NK-92 (cell line): ENCODE data around the gene CEACAM19.
"Not testable (repeated sequence)": the region's sequence is repeated elsewhere in the genome, so short reads cannot be mapped to it uniquely, and the experiment has no call there.

ENCODE experiments used
- DNase-seq: peaks from one replicate; lab custom pipeline; 2025; ENCODE audit not compliant: unreplicated experiment; lab: John Stamatoyannopoulos, UW

The CEACAM19 gene

DNA sequence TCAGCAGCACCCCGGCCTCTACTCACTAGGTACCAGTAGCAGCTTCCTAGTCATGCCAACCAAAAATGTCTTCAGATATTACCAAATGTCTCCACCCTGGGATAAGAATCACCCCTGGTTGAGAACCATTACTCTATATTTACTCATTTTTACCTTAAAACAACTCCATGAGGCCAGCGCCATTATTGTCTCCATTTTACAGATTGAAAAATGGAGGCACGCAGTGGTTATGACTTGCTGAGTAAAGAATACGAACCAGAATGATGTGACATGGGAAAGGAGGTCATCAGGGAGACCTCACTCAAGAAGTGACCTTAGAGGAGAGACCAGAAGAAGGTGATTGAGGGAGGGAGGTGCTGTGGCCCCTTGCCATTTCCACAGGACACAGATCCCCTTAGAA, 2.2 kb downstream of the CEACAM19 start:
- no peak for DNase-seq

DNA sequence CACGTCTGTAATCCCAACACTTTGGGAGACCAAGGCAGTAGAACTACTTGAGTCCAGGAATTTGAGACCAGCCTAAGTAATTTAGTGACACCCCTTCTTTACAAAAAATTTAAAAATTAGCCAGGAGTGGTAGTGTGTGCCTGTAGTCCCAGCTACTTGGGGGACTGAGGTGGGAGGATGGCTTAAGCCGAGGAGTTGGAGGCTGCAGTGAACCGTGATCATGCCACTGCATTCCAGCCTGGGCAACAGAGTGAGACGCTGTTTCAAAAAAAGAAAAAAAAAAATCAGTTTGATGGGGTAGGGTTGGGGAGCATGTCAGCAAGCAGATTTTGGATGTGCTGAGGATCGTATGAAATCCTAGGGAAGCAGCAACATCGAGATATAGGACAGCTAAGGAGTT, 4.2 kb downstream of the CEACAM19 start:
- DNase-seq: no peak

- no peak for DNase-seq
These were observed 5.9 kb downstream of the CEACAM19 start for GRCh38 chr19:44677019-44677811.

- no peak for DNase-seq
These were observed 9.3 kb downstream of the CEACAM19 start for GRCh38 chr19:44680536-44680935.

DNA sequence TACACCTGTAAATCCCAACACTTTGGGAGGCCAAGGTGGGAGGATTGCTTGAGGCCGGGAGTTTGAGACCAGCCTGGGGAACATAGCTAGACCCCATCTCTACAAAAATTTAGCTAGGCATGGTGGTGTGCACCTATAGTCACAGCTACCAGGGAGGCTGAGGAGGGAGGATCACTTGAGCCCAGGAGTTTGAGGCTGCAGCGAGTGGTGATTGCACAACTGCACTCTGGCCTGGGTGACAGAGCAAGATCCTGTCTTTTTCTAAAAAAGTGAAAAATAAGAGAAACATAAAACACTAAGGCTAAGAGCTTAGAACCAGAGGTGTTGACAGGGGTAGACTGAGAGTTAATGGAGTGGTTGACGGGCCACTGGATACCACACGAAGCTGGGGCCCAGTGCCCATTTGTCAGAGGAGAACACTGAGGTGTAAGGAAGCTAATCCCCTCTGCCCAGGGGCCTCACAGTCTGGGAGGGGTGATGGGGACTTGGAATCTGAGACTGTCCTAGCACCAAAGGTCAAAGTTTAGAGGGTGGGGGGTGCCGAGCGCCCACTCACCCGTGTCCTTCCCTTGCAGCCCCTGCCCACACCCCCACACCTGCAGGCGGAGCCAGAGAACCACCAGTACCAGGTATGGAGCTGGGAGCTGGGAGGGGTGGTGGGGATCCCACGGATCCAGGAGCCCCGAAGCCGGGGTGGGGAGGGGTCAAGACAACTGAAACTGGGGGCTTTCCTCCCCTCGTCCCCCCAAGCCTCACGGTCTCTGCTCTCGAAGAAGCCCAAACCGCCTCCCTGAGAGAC, 10.9 kb downstream of the CEACAM19 start:
- no peak for DNase-seq

DNA sequence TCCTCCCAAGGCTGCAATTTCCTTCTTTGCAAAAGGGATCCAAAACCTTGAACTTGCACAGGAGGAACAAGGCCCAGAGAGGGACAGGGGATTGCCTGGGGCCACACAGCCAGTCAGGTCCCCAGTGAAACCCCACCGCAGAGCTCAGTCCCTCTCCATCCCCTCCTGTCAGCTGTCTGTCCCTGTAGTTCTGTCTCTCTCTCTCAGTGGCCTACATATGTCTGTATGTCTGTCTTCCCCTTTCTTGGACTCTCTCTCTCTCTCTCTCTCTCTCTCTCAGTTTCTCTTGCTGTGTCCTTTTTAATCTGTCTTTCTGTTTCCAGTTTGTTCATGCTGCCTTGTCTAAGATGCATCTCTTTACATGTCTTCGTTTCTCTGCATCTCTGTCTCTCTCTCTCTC, 11.5 kb downstream of the CEACAM19 start:
- DNase-seq: no peak

GRCh38 chr19:44683434-44684210, 12.3 kb downstream of the CEACAM19 start:
- DNase-seq: no peak

GRCh38 chr19:44684396-44684795, 13.1 kb downstream of the CEACAM19 start:
- DNase-seq: not testable (repeated sequence)

DNA sequence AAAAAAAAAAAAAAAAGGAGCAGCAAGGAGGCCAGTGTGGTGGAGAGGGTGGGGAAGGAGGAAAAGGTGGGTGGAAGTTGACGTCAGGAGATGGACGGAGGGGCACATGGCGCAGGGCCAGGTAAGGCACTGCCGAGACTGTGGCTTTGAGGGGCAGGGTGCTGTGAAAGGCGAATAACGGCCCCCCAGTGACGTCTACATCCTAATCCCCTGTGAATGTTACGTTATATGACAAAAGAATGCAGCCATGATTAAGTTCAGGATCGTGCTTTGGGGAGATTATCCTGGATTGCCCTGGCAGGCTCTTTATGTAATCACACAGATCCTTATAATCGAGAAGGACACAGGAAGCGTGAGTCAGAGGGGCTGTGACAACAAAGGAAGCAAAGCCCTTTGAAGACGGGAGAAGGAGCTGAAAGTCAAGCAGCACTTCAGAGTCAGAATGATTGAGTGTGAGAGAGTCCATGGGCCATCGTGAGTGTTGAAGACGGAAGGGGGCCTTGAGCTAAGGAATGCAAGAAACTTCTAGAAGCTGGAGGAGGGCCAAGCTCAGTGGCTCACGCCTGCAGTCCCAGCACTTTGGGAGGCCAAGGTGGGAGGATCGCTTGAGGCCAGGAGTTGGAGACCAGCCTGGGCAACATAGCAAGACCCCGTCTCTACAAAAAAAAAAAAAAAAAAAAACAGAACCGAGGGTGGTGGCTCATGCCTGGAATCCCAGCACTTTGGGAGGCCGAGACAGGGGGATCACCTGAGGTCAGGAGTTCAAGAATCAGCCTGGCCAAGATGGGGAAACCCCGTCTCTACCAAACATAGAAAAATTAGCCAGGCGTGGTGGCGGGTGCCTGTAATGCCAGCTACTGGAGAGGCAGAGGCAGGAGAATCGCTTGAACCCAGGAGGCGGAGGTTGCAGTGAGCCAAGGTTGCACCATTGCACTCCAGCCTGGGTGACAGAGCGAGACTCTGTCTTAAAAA, 13.9 kb downstream of the CEACAM19 start:
- no peak for DNase-seq

DNA sequence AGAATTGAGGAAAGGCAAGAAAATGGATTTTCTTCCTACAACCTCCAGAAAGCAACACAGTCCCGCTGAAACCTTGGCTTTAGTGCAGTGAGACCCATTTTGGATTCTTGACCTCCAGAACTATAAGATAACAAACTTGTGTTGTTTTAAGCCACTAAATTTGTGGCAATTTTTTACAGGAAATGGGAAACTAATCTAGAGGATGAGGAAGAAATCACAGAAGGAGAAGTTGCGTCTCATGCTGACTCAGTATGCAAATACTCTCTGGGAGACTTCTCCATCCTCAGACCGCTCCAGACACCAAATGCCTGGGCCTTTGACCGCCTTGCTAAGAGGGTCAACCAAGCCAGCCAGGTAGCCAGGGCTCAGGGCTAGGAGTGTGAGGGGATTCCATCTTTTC, 14.6 kb downstream of the CEACAM19 start:
- no peak for DNase-seq

- no peak for DNase-seq
These were observed 15.6 kb downstream of the CEACAM19 start for GRCh38 chr19:44686896-44687295.

DNA sequence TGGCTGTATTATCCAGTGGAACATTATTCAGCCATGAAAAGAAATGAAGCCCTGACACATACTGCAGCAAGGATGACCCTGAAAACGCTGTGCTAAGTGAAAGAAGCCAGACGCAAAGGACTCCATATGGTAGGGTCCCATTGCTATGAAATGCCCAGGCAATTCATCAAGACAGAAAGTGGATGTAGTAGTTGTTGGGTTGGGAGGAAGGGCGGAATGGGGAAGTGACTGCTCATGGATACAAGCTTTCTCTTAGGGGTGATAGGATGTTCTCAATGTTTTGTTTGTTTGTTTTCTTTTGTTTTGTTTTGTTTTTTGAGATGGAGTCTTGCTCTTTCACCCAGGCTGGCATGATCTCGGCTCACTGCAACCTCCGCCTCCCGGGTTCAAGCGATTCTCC, 16.6 kb downstream of the CEACAM19 start:
- no peak for DNase-seq

GRCh38 chr19:44689290-44690130, 18.2 kb downstream of the CEACAM19 start:
- no peak for DNase-seq

GRCh38 chr19:44690131-44690440, 18.8 kb downstream of the CEACAM19 start:
- DNase-seq: no peak

DNA sequence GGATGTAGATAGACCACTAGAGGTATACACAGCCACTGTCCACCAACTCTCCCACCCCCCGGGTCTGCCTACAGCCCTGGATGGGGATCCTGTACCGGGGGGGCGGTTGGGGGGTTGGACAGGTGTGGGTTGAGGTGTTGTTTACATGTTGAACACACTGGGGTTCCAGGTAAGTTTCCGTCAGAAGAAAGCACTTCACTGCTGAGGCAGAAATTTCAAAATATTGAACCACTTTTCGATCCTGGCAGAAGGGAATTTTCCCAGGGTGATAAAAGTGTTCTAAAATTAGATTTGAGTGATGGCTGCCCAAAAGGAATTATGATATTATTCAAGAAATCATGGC, 21.1 kb downstream of the CEACAM19 start:
- DNase-seq: no peak

GRCh38 chr19:44694184-44694579, 22.9 kb downstream of the CEACAM19 start:
- DNase-seq: no peak

- no peak for DNase-seq
These were observed 25.8 kb downstream of the CEACAM19 start for GRCh38 chr19:44696939-44697669.

DNA sequence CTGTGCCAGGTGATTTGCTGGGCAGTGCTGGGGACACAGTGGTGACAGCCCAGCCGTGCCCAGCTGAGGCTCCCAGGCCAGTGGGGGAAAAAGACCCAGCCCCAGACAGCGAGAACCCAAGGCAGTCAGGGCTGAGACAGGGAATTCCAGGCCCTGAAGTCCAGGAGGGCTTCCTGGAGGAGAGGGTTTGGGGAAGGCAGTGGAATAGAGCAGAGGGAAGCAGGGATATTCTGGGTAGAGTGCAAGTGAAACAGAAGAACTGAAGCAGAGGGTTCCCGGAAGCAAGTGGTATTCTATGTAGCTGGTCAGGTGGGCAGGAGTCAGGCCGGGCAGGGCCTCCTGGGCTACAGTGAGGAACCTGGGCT, 26.4 kb downstream of the CEACAM19 start:
- no peak for DNase-seq

DNA sequence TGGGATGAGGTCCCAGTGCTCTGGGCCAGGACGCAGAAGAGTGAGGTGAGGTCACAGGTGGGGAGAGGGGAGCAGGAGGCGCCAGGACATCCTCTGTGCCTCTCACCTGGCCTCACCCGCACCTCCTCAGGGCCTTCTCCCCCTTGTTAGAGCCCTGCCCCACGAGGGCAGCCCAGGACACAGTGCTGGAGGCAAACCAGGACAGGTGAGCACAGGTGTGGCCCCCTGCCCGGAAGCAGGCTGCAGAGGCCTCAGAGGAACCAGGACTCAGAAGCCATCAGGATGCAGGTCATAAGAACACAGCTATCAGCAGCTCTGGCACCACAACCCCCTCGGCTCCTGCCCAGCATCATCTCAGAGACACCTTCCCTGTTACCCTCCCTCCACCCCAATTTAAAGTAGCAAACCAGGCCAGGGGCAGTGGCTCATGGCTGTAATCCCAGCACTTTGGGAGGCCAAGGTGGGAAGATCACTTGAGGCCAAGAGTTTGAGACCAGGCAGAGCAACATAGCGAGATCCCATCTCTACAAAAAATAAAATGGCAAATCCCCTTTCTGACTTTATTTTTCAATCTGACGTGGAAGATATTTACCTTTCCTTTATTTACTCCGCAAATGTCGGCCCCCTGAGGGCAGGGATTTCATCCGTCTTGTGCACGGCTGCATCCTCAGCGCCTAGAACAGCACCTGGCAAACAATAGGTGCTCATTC, 27.4 kb downstream of the CEACAM19 start, which contains the start of gene CEACAM16:
CEACAM16 (plus strand) TSS at position 660 of the 710 bp plus-strand sequence. CDS start 2,306 bp downstream, outside the sequence.
- no peak for DNase-seq
